NB4 (cell line): Measurements from ENCODE around the gene COASY.

Source experiments
- MYC ChIP-seq: IDR thresholded peaks from 2 replicates; pipeline ENCODE4 v1.6.1; 2011; ENCODE audit warnings: low read depth, low read length
- POLR2A ChIP-seq: IDR thresholded peaks from 2 replicates; pipeline ENCODE4 v1.6.1; 2011; ENCODE audit warnings: mild to moderate bottlenecking; ENCODE audit not compliant: insufficient read length; ENCODE audit errors: extremely low read depth
- TF ChIP-seq, protein P1 (sequence below): IDR thresholded peaks from one replicate; pipeline ENCODE4 v1.5.1; 2012; ENCODE audit warnings: low read depth, low read length
- TF ChIP-seq, protein P2 (sequence below): IDR thresholded peaks from 2 replicates; pipeline ENCODE4 v1.6.1; 2011; ENCODE audit warnings: low read depth, low read length

DNA sequence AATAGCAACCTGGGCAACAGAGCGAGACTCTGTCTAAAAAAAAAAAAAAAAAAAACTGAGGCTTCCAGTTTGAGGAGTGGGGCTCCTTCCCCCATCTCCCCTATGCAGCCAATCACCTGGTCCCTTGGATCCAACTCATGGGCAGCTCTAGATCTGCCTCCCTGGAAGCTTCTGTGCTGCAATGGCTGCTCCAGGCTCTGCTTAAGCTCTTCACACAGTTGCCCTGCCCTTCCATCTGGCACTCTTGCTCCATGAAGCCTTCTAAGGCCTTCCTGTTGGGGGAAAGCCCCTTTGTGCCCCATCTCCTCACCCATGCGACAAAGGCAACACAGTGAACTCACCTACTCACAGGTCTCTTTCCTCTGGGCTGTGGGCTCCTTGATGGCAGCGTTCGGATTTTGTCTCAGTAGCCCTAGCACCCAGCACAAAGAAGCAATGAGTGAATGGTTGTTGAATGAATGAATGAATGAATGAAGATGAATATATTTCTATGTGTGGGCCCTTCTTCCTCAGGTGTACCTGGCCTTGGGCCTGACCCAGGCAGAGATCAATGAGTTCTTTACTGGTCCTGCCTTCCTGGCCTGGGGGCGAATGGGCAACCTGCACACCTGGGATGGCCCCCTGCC, 24.0 kb upstream of the COASY start:
- TF ChIP-seq, protein P1, sequence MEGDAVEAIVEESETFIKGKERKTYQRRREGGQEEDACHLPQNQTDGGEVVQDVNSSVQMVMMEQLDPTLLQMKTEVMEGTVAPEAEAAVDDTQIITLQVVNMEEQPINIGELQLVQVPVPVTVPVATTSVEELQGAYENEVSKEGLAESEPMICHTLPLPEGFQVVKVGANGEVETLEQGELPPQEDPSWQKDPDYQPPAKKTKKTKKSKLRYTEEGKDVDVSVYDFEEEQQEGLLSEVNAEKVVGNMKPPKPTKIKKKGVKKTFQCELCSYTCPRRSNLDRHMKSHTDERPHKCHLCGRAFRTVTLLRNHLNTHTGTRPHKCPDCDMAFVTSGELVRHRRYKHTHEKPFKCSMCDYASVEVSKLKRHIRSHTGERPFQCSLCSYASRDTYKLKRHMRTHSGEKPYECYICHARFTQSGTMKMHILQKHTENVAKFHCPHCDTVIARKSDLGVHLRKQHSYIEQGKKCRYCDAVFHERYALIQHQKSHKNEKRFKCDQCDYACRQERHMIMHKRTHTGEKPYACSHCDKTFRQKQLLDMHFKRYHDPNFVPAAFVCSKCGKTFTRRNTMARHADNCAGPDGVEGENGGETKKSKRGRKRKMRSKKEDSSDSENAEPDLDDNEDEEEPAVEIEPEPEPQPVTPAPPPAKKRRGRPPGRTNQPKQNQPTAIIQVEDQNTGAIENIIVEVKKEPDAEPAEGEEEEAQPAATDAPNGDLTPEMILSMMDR = no peak
- TF ChIP-seq, protein P2, sequence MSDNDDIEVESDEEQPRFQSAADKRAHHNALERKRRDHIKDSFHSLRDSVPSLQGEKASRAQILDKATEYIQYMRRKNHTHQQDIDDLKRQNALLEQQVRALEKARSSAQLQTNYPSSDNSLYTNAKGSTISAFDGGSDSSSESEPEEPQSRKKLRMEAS = no peak
- TF ChIP-seq POLR2A = no peak
- TF ChIP-seq MYC = no peak
